Liver (tissue), 9 donors: ENCODE results near the gene ARL4D. TPM values are rescaled to one million over a fixed set of nuclear protein-coding genes. Genes with fewer than 3 reads are reported as not detected.

ENCODE experiments used
- DNase-seq: peaks from one replicate; pipeline ENCODE4 v3.0.0-alpha.2; 2017; ENCODE audit warnings: low spot score
- H3K27ac ChIP-seq, 2 donors: one replicate each; pipeline ENCODE4 v1.7.0; 2013; ENCODE audit warnings: inconsistent platforms in 2 of 2, low read length in 2 of 2, control low read depth in 1 of 2, low read depth in 1 of 2, mild to moderate bottlenecking in 1 of 2
- H3K27me3 ChIP-seq, 4 donors: one replicate each; pipeline versions ENCODE4 v1.6.1 to v1.7.0; 2013; ENCODE audit warnings: low read length in 3 of 4, inconsistent platforms in 1 of 4, mild to moderate bottlenecking in 1 of 4, moderate library complexity in 1 of 4; ENCODE audit not compliant: control insufficient read depth in 4 of 4, insufficient read depth in 4 of 4
- H3K36me3 ChIP-seq, 4 donors: one replicate each; pipeline versions ENCODE4 v1.6.1 to v1.7.0; 2013; ENCODE audit warnings: low read length in 3 of 4, mild to moderate bottlenecking in 3 of 4, low read depth in 1 of 4, moderate library complexity in 1 of 4; ENCODE audit not compliant: control insufficient read depth in 4 of 4, insufficient read depth in 3 of 4
- H3K4me1 ChIP-seq, 4 donors: one replicate each; pipeline versions ENCODE4 v1.6.1 to v1.7.0; 2013; ENCODE audit warnings: low read length in 3 of 4, mild to moderate bottlenecking in 3 of 4, moderate library complexity in 1 of 4; ENCODE audit not compliant: control insufficient read depth in 4 of 4, insufficient read depth in 4 of 4
- H3K4me3 ChIP-seq, 3 donors: one replicate each; pipeline versions ENCODE4 v1.6.1 to v1.7.0; 2013; ENCODE audit warnings: low read length in 3 of 3, control low read depth in 1 of 3, low read depth in 1 of 3, mild to moderate bottlenecking in 1 of 3
- H3K9ac ChIP-seq, 2 donors: one replicate each; pipeline ENCODE4 v1.7.0; 2013; ENCODE audit warnings: low read length in 2 of 2, mild to moderate bottlenecking in 2 of 2, moderate library complexity in 2 of 2, control low read depth in 1 of 2, low read depth in 1 of 2
- H3K9me3 ChIP-seq, 4 donors: one replicate each; pipeline versions ENCODE4 v1.6.1 to v1.7.0; 2013; ENCODE audit warnings: low read length in 3 of 4; ENCODE audit not compliant: control insufficient read depth in 4 of 4
- EGR1 ChIP-seq, 2 donors: IDR thresholded peaks; 2 replicates each; pipeline ENCODE4 v1.6.1; 2016 to 2018; ENCODE audit warnings: antibody characterized with exemption in 2 of 2, low read depth in 2 of 2
- FOXA1 ChIP-seq: IDR thresholded peaks from 2 replicates; pipeline ENCODE4 v1.6.1; 2016; ENCODE audit warnings: antibody characterized with exemption
- FOXA2 ChIP-seq: IDR thresholded peaks from 2 replicates; pipeline ENCODE4 v1.6.1; 2016; ENCODE audit warnings: antibody characterized with exemption
- GABPA ChIP-seq, 2 donors: IDR thresholded peaks in 1 of 2; conservative IDR thresholded peaks in 1 of 2; 2 replicates each; pipeline ENCODE4 v1.6.1; 2016; ENCODE audit warnings: antibody characterized with exemption in 2 of 2, mild to moderate bottlenecking in 1 of 2, moderate library complexity in 1 of 2
- HNF4G ChIP-seq: IDR thresholded peaks from 2 replicates; pipeline ENCODE4 v1.6.1; 2016; ENCODE audit warnings: antibody characterized with exemption
- JUND ChIP-seq, 2 donors: IDR thresholded peaks; 2 replicates each; pipeline ENCODE4 v1.6.1; 2016; ENCODE audit warnings: antibody characterized with exemption in 2 of 2
- RAD21 ChIP-seq, 2 donors: IDR thresholded peaks; 2 replicates each; pipeline ENCODE4 v1.6.1; 2016; ENCODE audit warnings: antibody characterized with exemption in 2 of 2, mild to moderate bottlenecking in 2 of 2
- RXRA ChIP-seq, 2 donors: IDR thresholded peaks; 2 replicates each; pipeline ENCODE4 v1.6.1; 2017 to 2018; ENCODE audit warnings: antibody characterized with exemption in 2 of 2, mild to moderate bottlenecking in 1 of 2
- SP1 ChIP-seq: IDR thresholded peaks from 2 replicates; pipeline ENCODE4 v1.6.1; 2018; ENCODE audit warnings: antibody characterized with exemption, mild to moderate bottlenecking
- TAF1 ChIP-seq: conservative IDR thresholded peaks from 2 replicates; pipeline ENCODE4 v1.6.1; 2016; ENCODE audit warnings: antibody characterized with exemption, mild to moderate bottlenecking
- ZBTB33 ChIP-seq: IDR thresholded peaks from 2 replicates; pipeline ENCODE4 v1.6.1; 2016; ENCODE audit warnings: antibody characterized with exemption
- WGBS: extraction: QIAGEN DNeasy Blood & Tissue Kit; methylation state at CpG from one replicate; pipeline ENCODE4 v1.1.7; 2013; 5-methylcytosine and 5-hydroxymethylcytosine counted together
- polyA plus RNA-seq, 2 donors: library from polyadenylated mRNA; stranded (reverse) in 1 of 2; unstranded in 1 of 2; fragments of 200-250 nt in 1 of 2; fragments of >200 nt in 1 of 2; fragmentation: Nextera tagmentation in 1 of 2; extraction: Ambion mirVana in 1 of 2; gene quantifications; one replicate each; pipeline versions ENCODE4 v1.2.1 to v1.2.3, GENCODE V29; 2013 to 2015
- total RNA-seq, 2 donors: library from RNA; depleted of rRNA; stranded (reverse); fragments of >200 nt; gene quantifications; one replicate each; pipeline ENCODE4 v1.2.3, GENCODE V29; 2014
- TF ChIP-seq, protein P1 (sequence below): IDR thresholded peaks from 2 replicates; pipeline ENCODE4 v1.6.1; 2016; ENCODE audit warnings: antibody characterized with exemption, mild to moderate bottlenecking
- TF ChIP-seq, protein P2 (sequence below): IDR thresholded peaks from 2 replicates; pipeline ENCODE4 v1.6.1; 2016; ENCODE audit warnings: antibody characterized with exemption
- donor health status: healthy.
- donor health status: healthy.
- donor health status: healthy.
- donor health status: healthy.
- donor health status: healthy.

Gene ARL4D
- total and polyA plus RNA-seq, 4 donors = 13.6 to 39.2 (median 17.6) TPM

DNA sequence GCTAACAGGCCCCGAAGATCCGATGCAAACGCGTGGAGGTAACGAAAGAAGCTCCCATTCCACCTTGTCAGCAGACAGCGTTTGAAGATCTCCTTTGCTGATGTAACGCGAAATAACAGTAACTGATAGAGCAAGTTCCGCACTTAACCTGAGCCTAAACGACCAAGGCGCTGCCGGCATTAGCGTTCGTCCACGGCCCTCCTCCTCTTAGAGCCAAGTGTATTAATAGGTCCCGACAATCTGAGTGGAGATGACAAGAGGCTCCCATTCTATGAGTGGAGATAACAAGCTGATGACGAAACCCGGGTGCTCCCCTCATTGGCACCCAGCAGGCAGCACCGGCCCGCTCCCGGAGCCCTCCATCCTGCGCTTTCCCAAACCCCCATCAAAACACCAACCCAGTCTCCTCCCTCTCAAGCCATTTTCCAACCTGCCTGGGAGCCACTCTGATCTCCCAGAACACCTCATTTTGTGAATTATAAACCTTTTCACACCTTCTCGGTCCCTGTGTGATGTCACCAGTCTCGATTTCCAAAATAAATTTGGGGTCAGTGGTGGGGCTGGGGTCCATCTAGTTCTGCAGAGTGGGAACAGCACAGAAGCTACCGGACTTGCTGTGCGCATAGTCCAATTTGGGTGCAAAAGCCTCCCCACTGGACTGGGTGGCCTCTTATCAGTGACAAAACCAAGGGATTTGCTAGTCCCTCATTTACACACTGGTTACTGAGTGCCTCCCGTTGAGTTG lies 35.4 kb upstream of the ARL4D start:
- Histone ChIP-seq H3K9me3 (no peaks in the 10 kb centered on the region), H3K4me1 (peaks cover 0 to 9% (median 2%) of the 10 kb centered on the region in 4 donors), H3K27me3 (no peaks in the 10 kb centered on the region), H3K36me3 (no peaks in the 10 kb centered on the region), H3K27ac (no peak overlapping the region), H3K9ac (no peak overlapping the region), H3K4me3 (no peak overlapping the region)
- TF ChIP-seq TAF1 = no peak
- TF ChIP-seq SP1 = no peak
- TF ChIP-seq RAD21 (IDR thresholded peaks at IDR 0.05) = no peak
- TF ChIP-seq, protein P1, sequence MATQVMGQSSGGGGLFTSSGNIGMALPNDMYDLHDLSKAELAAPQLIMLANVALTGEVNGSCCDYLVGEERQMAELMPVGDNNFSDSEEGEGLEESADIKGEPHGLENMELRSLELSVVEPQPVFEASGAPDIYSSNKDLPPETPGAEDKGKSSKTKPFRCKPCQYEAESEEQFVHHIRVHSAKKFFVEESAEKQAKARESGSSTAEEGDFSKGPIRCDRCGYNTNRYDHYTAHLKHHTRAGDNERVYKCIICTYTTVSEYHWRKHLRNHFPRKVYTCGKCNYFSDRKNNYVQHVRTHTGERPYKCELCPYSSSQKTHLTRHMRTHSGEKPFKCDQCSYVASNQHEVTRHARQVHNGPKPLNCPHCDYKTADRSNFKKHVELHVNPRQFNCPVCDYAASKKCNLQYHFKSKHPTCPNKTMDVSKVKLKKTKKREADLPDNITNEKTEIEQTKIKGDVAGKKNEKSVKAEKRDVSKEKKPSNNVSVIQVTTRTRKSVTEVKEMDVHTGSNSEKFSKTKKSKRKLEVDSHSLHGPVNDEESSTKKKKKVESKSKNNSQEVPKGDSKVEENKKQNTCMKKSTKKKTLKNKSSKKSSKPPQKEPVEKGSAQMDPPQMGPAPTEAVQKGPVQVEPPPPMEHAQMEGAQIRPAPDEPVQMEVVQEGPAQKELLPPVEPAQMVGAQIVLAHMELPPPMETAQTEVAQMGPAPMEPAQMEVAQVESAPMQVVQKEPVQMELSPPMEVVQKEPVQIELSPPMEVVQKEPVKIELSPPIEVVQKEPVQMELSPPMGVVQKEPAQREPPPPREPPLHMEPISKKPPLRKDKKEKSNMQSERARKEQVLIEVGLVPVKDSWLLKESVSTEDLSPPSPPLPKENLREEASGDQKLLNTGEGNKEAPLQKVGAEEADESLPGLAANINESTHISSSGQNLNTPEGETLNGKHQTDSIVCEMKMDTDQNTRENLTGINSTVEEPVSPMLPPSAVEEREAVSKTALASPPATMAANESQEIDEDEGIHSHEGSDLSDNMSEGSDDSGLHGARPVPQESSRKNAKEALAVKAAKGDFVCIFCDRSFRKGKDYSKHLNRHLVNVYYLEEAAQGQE = no peak
- TF ChIP-seq RXRA (IDR thresholded peaks at IDR 0.05) = no peak
- TF ChIP-seq, protein P2, sequence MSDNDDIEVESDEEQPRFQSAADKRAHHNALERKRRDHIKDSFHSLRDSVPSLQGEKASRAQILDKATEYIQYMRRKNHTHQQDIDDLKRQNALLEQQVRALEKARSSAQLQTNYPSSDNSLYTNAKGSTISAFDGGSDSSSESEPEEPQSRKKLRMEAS = no peak
- no peak for TF ChIP-seq HNF4G
- TF ChIP-seq ZBTB33 = no peak
- TF ChIP-seq FOXA2 = no peak
- TF ChIP-seq GABPA (IDR thresholded peaks at IDR 0.05 in 1 of 2, conservative IDR thresholded peaks at IDR 0.05 in 1 of 2) = no peak
- TF ChIP-seq JUND (IDR thresholded peaks at IDR 0.05) = no peak
- no peak for TF ChIP-seq EGR1 (IDR thresholded peaks at IDR 0.05; ENCODE audit: low read depth in 2 of 2)
- no peak for DNase-seq
- WGBS = 95% methylated on average over 27 of the region's 27 CpGs

DNA sequence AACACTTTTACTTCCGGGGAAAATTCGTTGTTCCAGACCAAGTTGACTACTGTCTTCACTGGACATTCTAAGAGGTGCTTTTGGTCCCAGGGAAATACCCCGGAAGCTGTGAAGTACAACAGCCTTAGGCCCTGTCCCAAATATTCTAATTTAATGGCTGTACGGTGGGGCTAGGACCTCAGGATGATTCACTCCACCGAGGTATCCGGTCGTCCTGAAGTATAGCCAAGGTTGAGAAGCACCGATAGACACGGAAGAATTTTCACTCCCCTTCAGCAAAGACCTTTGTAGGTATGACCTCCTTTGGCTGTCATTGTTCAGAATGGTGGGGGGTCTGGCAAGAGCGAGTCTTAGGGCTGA lies 34.9 kb upstream of the ARL4D start:
- no peak for DNase-seq

More for the DNA sequence above, 34.9 kb upstream of the ARL4D start:
- H3K9ac ChIP-seq = no peak overlapping the region
- H3K4me3 ChIP-seq = no peak overlapping the region
- no peaks in the 10 kb centered on the region for H3K27me3 ChIP-seq
- no peak for TF ChIP-seq TAF1
- TF ChIP-seq FOXA1 = no peak
- TF ChIP-seq, protein P1 = no peak
- no peak for TF ChIP-seq JUND (IDR thresholded peaks at IDR 0.05)
- TF ChIP-seq, protein P2 = no peak
- no peak for TF ChIP-seq HNF4G
- no peaks in the 10 kb centered on the region for H3K9me3 ChIP-seq
- 90% methylated on average over 10 of the region's 10 CpGs for WGBS
- peaks cover 0 to 11% (median 3%) of the 10 kb centered on the region in 4 donors for H3K4me1 ChIP-seq
- no peak overlapping the region for H3K27ac ChIP-seq
- no peaks in the 10 kb centered on the region for H3K36me3 ChIP-seq
